Measurements from ENCODE around the gene TMPRSS4. TPM values are rescaled to one million over a fixed set of nuclear protein-coding genes. Genes with fewer than 3 reads are reported as not detected.
"Not testable (repeated sequence)": the region's sequence is repeated elsewhere in the genome, so short reads cannot be mapped to it uniquely, and the experiment has no call there.

TMPRSS4 gene
- total and polyA plus RNA-seq, 8 donors = 2.9 to 7.0 (median 4.4) TPM

GRCh38 chr11:118060081-118060661 is 16.7 kb upstream of the TMPRSS4 start:
- no peak for DNase-seq
- H3K9me3 ChIP-seq = no peaks in the 10 kb centered on the region
- no peak overlapping the region for H3K27ac ChIP-seq
- H3K36me3 ChIP-seq = no peaks in the 10 kb centered on the region
- ATAC-seq = no peak
- intact Hi-C loops (cut with DNase I) = no loop called here
- H3K4me3 ChIP-seq = no peak overlapping the region
- TF ChIP-seq, protein P1, sequence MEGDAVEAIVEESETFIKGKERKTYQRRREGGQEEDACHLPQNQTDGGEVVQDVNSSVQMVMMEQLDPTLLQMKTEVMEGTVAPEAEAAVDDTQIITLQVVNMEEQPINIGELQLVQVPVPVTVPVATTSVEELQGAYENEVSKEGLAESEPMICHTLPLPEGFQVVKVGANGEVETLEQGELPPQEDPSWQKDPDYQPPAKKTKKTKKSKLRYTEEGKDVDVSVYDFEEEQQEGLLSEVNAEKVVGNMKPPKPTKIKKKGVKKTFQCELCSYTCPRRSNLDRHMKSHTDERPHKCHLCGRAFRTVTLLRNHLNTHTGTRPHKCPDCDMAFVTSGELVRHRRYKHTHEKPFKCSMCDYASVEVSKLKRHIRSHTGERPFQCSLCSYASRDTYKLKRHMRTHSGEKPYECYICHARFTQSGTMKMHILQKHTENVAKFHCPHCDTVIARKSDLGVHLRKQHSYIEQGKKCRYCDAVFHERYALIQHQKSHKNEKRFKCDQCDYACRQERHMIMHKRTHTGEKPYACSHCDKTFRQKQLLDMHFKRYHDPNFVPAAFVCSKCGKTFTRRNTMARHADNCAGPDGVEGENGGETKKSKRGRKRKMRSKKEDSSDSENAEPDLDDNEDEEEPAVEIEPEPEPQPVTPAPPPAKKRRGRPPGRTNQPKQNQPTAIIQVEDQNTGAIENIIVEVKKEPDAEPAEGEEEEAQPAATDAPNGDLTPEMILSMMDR (IDR thresholded peaks at IDR 0.05) = no peak
- H3K27me3 ChIP-seq = peaks cover 0 to 15% of the 10 kb centered on the region in 2 donors
- no peaks in the 10 kb centered on the region for H3K4me1 ChIP-seq

- H3K4me3 ChIP-seq = no peak overlapping the region
- no peaks in the 10 kb centered on the region for H3K4me1 ChIP-seq
- H3K27me3 ChIP-seq = peaks cover 0 to 15% of the 10 kb centered on the region in 2 donors
- intact Hi-C loops (cut with DNase I) = no loop called here
- H3K36me3 ChIP-seq = no peaks in the 10 kb centered on the region
- TF ChIP-seq, protein P1 (IDR thresholded peaks at IDR 0.05) = no peak
- H3K27ac ChIP-seq = no peak overlapping the region
- ATAC-seq (peak; percentile 50), DNase-seq (peak in 1 of 4 donors; percentile 70)
- no peaks in the 10 kb centered on the region for H3K9me3 ChIP-seq
These were observed 16.0 kb upstream of the TMPRSS4 start for GRCh38 chr11:118060869-118061268.

DNA sequence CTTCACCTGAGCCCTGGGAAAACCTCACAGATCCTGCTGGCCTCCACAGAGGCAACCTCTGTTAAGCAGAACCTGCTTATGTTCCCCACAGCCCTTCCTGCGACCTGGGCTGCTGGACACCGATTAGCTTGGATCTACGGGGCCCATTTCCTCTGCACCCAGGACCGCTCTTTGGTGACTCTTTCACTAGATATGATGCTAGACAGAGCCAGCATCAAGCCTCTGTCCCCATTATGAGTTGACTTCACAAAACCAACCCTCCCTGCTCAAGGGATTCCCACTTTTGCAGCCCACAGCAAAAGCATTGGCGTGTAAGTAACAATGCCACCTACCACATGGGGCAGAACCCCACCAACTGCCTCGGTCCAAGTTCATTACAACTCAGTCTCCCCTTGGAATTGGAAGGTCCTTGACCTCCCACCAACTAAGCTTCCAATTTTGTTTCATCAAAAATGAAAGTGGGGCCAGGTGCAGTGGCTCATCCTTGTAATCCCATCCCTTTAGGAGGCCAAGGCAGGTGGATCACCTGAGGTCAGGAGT is 15.2 kb upstream of the TMPRSS4 start:
- ATAC-seq (no peak), DNase-seq (no peak)
- Histone ChIP-seq H3K36me3 (no peaks in the 10 kb centered on the region), H3K4me3 (no peak overlapping the region), H3K27me3 (peaks cover 0 to 15% of the 10 kb centered on the region in 2 donors), H3K4me1 (no peaks in the 10 kb centered on the region), H3K9me3 (no peaks in the 10 kb centered on the region), H3K27ac (no peak overlapping the region)
- intact Hi-C loops (cut with DNase I) = no loop called here
- TF ChIP-seq, protein P1 (IDR thresholded peaks at IDR 0.05) = no peak

DNA sequence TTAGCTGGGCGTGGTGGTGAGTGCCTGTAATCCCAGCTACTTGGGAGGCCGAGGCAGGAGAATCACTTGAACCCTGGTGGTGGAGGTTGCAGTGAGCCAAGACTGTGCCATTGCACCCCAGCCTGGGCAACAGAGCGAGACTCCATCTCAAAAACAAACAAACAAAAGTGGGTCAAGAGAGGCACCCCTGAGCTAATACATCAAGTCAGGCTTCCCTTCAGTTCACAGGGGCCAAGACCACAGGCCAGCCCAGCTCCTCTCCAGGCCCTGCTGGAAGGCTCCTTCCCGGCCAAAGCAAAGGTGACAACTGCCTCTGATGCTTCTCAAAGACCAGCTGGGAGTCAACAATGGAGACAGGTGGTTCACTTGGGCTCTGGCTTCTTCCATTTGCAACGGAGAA is 14.7 kb upstream of the TMPRSS4 start:
- H3K4me1 ChIP-seq; H3K36me3 ChIP-seq; DNase-seq; H3K4me3 ChIP-seq; H3K27ac ChIP-seq; H3K9me3 ChIP-seq; intact Hi-C loops (cut with DNase I); ATAC-seq: not testable (repeated sequence)
- H3K27me3 ChIP-seq = peaks cover 0 to 15% of the 10 kb centered on the region in 2 donors

DNA sequence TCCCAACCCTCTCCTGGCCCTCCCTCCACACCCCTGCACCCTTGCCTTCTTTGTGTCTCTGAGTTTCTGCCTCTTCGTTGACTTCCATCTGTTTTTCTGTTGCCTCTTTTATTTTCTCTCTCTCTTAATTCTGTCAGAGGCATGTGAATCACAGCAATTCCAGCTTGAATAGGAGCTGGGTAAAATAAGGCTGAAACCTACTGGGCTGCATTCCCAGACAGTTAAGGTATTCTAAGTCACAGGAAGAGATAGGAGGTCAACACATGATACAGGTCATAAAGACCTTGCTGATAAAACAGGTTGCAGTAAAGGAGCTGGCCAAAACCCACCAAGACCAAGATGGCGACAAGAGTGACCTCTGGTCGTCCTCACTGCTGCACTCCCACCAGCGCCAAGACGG is 14.2 kb upstream of the TMPRSS4 start:
- H3K4me3 ChIP-seq, H3K9me3 ChIP-seq: not testable (repeated sequence)

DNA sequence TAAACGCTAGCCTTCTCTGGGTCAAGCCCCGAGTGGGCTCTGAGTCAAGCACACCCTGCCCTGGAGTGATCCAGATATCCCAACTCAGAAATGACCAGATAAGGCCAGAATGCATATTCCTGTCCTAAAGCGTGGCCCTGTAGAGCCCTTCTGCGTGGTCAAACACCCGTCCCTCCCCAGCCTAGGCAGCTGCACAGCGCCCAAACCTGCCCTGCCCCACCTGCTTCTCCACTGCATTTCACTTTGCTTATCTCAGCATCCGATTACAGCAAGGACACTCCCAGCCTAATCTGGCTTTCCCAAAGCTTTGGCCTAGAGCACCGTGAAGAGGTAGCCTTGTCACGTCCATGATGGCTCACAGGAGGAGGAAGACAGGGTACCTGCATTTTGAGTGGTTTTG is 11.9 kb upstream of the TMPRSS4 start:
- no peak overlapping the region for H3K27ac ChIP-seq
- H3K27me3 ChIP-seq = no peaks in the 10 kb centered on the region
- no peak for ATAC-seq
- no peak overlapping the region for H3K4me3 ChIP-seq
- no peaks in the 10 kb centered on the region for H3K36me3 ChIP-seq
- no peak for DNase-seq
- H3K4me1 ChIP-seq = no peaks in the 10 kb centered on the region
- TF ChIP-seq, protein P1 (IDR thresholded peaks at IDR 0.05) = no peak
- no peaks in the 10 kb centered on the region for H3K9me3 ChIP-seq
- intact Hi-C loops (cut with DNase I) = no loop called here

More for the DNA sequence above, 14.2 kb upstream of the TMPRSS4 start:
- H3K36me3 ChIP-seq; intact Hi-C loops (cut with DNase I); H3K27ac ChIP-seq; H3K4me1 ChIP-seq; ATAC-seq; DNase-seq: not testable (repeated sequence)
- peaks cover 0 to 11% of the 10 kb centered on the region in 2 donors for H3K27me3 ChIP-seq

Measured in left lung (tissue), 10 donors.